ENCODE measurements around the gene OLFML2A.

GRCh38 chr9:124800306-124801259, 23.6 kb downstream of the OLFML2A start:
- TF ChIP-seq CTCF (IDR thresholded peaks at IDR 0.05) = no peak
- peak in 1 of 2 donors; percentile 24 for TF ChIP-seq POLR2AphosphoS5 (IDR thresholded peaks at IDR 0.05)
- no peak for TF ChIP-seq EP300 (IDR thresholded peaks at IDR 0.05)

Data from esophagus muscularis mucosa (tissue), 4 donors.